GM21825 (cell line): Measurements from ENCODE around the gene COL5A2.

Experiments
- ATAC-seq: cut with Tn5 transposase; IDR thresholded peaks from one replicate; pipeline ENCODE4 v1.9.1; 2021; ENCODE audit warnings: mild to moderate bottlenecking, moderate library complexity; ENCODE audit not compliant: unreplicated experiment

COL5A2 gene

GRCh38 chr2:189008555-189009262 lies 170.9 kb downstream of the COL5A2 start:
- no peak for ATAC-seq

- no peak for ATAC-seq
Measured at GRCh38 chr2:189002079-189002478, 177.5 kb downstream of the COL5A2 start.

GRCh38 chr2:189000221-189000620 lies 179.3 kb downstream of the COL5A2 start:
- ATAC-seq = no peak

GRCh38 chr2:188997263-188997662 lies 182.3 kb downstream of the COL5A2 start:
- ATAC-seq = no peak

- no peak for ATAC-seq
Measured at GRCh38 chr2:188993247-188993646, 186.3 kb downstream of the COL5A2 start.

GRCh38 chr2:188986839-188987238 lies 192.7 kb downstream of the COL5A2 start:
- no peak for ATAC-seq

GRCh38 chr2:188984680-188985079 lies 194.9 kb downstream of the COL5A2 start:
- ATAC-seq = no peak

- no peak for ATAC-seq
Measured at GRCh38 chr2:188984065-188984491, 195.5 kb downstream of the COL5A2 start.

- no peak for ATAC-seq
Measured at GRCh38 chr2:188983427-188984064, 196.0 kb downstream of the COL5A2 start.
